ENCODE results near the gene CKAP2L. TPM values are rescaled to one million over a fixed set of nuclear protein-coding genes. Genes with fewer than 3 reads are reported as not detected.

The CKAP2L gene
- total and polyA plus RNA-seq, 9 of the 15 experiments (the other 6 are each of a cell fraction or from before 2014, with no cell fraction given): 10.4 to 21.9 (median 14.2) TPM

GRCh38 chr2:112794131-112794733, 29.8 kb upstream of the CKAP2L start (continued):
- TF ChIP-seq HMGXB4 (CRISPR knock-in tag; IDR thresholded peaks at IDR 0.05) (no peak), TFAM (CRISPR knock-in tag; conservative IDR thresholded peaks at IDR 0.05) (no peak), PML (IDR thresholded peaks at IDR 0.05; ENCODE audit: low read length) (peak; percentile 60), DDX20 (tag; IDR thresholded peaks at IDR 0.05; ENCODE audit: low read depth) (peak; percentile 76), ZEB2 (IDR thresholded peaks at IDR 0.05) (peak; percentile 81), MBD2 (IDR thresholded peaks at IDR 0.05; ENCODE audit: borderline replicate concordance, low read depth) (no peak), TFE3 (CRISPR knock-in tag; IDR thresholded peaks at IDR 0.05) (peak; percentile 98), KDM2B (CRISPR knock-in tag; IDR thresholded peaks at IDR 0.05) (no peak), E2F8 (IDR thresholded peaks at IDR 0.05; ENCODE audit: low read depth, partially characterized antibody) (peak; percentile 79), CBX1 (IDR thresholded peaks at IDR 0.05; ENCODE audit: low read depth) (0 out of 2 replicates have a peak, but pooled peaks have one; percentile 38), EGR1 (conservative IDR thresholded peaks at IDR 0.05) (no peak), CBX3 (IDR thresholded peaks at IDR 0.05; ENCODE audit: borderline replicate concordance in 1 of 2, low read length in 2 of 2) (peak in 1 of 2 experiments; percentile 96; a peak in 2 of 3 replicates), MNT (conservative IDR thresholded peaks at IDR 0.05) (peak; percentile 66 to 89; a peak in 3 of 4 replicates), ZBTB2 (IDR thresholded peaks at IDR 0.05) (no peak), SUPT5H (IDR thresholded peaks at IDR 0.05) (no peak), HDAC8 (tag; IDR thresholded peaks at IDR 0.05) (no peak; the same call in 1 of the 2 replicates), ZNF316 (IDR thresholded peaks at IDR 0.05) (peak; percentile 94), POLR2A (conservative IDR thresholded peaks at IDR 0.05) (0 out of 2 replicates have a peak, but pooled peaks have one; percentile 30), CC2D1A (IDR thresholded peaks at IDR 0.05) (peak; percentile 42; the same call in 1 of the 2 replicates), PYGO2 (tag; IDR thresholded peaks at IDR 0.05) (peak; percentile 62; the same call in 1 of the 2 replicates), ZNF384 (IDR thresholded peaks at IDR 0.05; ENCODE audit: low read depth, low read length) (peak; percentile 85)
